Measurements from ENCODE around the gene KCNG3.

- no peak for TF ChIP-seq EZH2 (IDR thresholded peaks at IDR 0.05; ENCODE audit: low read depth)
- TF ChIP-seq, protein P1, sequence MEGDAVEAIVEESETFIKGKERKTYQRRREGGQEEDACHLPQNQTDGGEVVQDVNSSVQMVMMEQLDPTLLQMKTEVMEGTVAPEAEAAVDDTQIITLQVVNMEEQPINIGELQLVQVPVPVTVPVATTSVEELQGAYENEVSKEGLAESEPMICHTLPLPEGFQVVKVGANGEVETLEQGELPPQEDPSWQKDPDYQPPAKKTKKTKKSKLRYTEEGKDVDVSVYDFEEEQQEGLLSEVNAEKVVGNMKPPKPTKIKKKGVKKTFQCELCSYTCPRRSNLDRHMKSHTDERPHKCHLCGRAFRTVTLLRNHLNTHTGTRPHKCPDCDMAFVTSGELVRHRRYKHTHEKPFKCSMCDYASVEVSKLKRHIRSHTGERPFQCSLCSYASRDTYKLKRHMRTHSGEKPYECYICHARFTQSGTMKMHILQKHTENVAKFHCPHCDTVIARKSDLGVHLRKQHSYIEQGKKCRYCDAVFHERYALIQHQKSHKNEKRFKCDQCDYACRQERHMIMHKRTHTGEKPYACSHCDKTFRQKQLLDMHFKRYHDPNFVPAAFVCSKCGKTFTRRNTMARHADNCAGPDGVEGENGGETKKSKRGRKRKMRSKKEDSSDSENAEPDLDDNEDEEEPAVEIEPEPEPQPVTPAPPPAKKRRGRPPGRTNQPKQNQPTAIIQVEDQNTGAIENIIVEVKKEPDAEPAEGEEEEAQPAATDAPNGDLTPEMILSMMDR (conservative IDR thresholded peaks at IDR 0.05): no peak
Observed at GRCh38 chr2:42452545-42452944, 41.2 kb downstream of the KCNG3 start.

Measured in PC-9 (cell line).